Measurements from ENCODE around the gene CIAO3. TPM values are rescaled to one million over a fixed set of nuclear protein-coding genes. Genes with fewer than 3 reads are reported as not detected.

Gene CIAO3
- total RNA-seq, 1 experiment from 2014 or later, result 50.9 TPM

GRCh38 chr16:700684-701584, 39.9 kb downstream of the CIAO3 start (continued):
- TF ChIP-seq TP53 (CRISPR knock-in tag; IDR thresholded peaks at IDR 0.05) (peak; percentile 94), ZNF232 (CRISPR knock-in tag; IDR thresholded peaks at IDR 0.05) (peak; percentile 93), USF2 (CRISPR knock-in tag; IDR thresholded peaks at IDR 0.05) (peak; percentile 38; the same call in 1 of the 2 replicates), ATF3 (CRISPR knock-in tag; conservative IDR thresholded peaks at IDR 0.05) (no peak), HMGA2 (CRISPR knock-in tag; IDR thresholded peaks at IDR 0.05) (no peak), MYBL2 (CRISPR knock-in tag; IDR thresholded peaks at IDR 0.05) (peak; percentile 72; the same call in 1 of the 2 replicates), NR3C1 (CRISPR knock-in tag; conservative IDR thresholded peaks at IDR 0.05; ENCODE audit: low read depth) (peak; percentile 96), FOXK1 (CRISPR knock-in tag; IDR thresholded peaks at IDR 0.05) (peak; percentile 86), NFYB (CRISPR knock-in tag; conservative IDR thresholded peaks at IDR 0.05; ENCODE audit: low read depth) (peak; percentile 54; the same call in 1 of the 2 replicates), NR1H2 (CRISPR knock-in tag; IDR thresholded peaks at IDR 0.05) (no peak), ZNF219 (CRISPR knock-in tag; IDR thresholded peaks at IDR 0.05; ENCODE audit: borderline replicate concordance) (peak; percentile 93), ZMAT4 (CRISPR knock-in tag; IDR thresholded peaks at IDR 0.05) (no peak), ESRRA (CRISPR knock-in tag; IDR thresholded peaks at IDR 0.05; ENCODE audit: borderline replicate concordance) (peak; percentile 97), ATF1 (CRISPR knock-in tag; IDR thresholded peaks at IDR 0.05) (peak; percentile 84; the same call in 1 of the 2 replicates), SMAD4 (CRISPR knock-in tag; IDR thresholded peaks at IDR 0.05) (peak; percentile 89; the same call in 1 of the 2 replicates), KAT7 (CRISPR knock-in tag; IDR thresholded peaks at IDR 0.05; ENCODE audit: borderline replicate concordance) (peak; percentile 84; the same call in 1 of the 2 replicates), ATF6 (CRISPR knock-in tag; IDR thresholded peaks at IDR 0.05) (no peak), ZNF423 (CRISPR knock-in tag; IDR thresholded peaks at IDR 0.05) (no peak)
- TF ChIP-seq, protein P1, sequence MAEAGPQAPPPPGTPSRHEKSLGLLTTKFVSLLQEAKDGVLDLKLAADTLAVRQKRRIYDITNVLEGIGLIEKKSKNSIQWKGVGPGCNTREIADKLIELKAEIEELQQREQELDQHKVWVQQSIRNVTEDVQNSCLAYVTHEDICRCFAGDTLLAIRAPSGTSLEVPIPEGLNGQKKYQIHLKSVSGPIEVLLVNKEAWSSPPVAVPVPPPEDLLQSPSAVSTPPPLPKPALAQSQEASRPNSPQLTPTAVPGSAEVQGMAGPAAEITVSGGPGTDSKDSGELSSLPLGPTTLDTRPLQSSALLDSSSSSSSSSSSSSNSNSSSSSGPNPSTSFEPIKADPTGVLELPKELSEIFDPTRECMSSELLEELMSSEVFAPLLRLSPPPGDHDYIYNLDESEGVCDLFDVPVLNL (CRISPR knock-in tag; IDR thresholded peaks at IDR 0.05; ENCODE audit: borderline replicate concordance, low read depth), result peak; percentile 91
- TF ChIP-seq, protein P2, sequence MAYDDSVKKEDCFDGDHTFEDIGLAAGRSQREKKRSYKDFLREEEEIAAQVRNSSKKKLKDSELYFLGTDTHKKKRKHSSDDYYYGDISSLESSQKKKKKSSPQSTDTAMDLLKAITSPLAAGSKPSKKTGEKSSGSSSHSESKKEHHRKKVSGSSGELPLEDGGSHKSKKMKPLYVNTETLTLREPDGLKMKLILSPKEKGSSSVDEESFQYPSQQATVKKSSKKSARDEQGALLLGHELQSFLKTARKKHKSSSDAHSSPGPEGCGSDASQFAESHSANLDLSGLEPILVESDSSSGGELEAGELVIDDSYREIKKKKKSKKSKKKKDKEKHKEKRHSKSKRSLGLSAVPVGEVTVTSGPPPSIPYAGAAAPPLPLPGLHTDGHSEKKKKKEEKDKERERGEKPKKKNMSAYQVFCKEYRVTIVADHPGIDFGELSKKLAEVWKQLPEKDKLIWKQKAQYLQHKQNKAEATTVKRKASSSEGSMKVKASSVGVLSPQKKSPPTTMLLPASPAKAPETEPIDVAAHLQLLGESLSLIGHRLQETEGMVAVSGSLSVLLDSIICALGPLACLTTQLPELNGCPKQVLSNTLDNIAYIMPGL (CRISPR knock-in tag; IDR thresholded peaks at IDR 0.05), result peak; percentile 76; the same call in 1 of the 2 replicates
- TF ChIP-seq, protein P3, sequence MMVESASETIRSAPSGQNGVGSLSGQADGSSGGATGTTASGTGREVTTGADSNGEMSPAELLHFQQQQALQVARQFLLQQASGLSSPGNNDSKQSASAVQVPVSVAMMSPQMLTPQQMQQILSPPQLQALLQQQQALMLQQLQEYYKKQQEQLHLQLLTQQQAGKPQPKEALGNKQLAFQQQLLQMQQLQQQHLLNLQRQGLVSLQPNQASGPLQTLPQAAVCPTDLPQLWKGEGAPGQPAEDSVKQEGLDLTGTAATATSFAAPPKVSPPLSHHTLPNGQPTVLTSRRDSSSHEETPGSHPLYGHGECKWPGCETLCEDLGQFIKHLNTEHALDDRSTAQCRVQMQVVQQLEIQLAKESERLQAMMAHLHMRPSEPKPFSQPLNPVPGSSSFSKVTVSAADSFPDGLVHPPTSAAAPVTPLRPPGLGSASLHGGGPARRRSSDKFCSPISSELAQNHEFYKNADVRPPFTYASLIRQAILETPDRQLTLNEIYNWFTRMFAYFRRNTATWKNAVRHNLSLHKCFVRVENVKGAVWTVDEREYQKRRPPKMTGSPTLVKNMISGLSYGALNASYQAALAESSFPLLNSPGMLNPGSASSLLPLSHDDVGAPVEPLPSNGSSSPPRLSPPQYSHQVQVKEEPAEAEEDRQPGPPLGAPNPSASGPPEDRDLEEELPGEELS (CRISPR knock-in tag; IDR thresholded peaks at IDR 0.05), result peak; percentile 98
- TF ChIP-seq, protein P4, sequence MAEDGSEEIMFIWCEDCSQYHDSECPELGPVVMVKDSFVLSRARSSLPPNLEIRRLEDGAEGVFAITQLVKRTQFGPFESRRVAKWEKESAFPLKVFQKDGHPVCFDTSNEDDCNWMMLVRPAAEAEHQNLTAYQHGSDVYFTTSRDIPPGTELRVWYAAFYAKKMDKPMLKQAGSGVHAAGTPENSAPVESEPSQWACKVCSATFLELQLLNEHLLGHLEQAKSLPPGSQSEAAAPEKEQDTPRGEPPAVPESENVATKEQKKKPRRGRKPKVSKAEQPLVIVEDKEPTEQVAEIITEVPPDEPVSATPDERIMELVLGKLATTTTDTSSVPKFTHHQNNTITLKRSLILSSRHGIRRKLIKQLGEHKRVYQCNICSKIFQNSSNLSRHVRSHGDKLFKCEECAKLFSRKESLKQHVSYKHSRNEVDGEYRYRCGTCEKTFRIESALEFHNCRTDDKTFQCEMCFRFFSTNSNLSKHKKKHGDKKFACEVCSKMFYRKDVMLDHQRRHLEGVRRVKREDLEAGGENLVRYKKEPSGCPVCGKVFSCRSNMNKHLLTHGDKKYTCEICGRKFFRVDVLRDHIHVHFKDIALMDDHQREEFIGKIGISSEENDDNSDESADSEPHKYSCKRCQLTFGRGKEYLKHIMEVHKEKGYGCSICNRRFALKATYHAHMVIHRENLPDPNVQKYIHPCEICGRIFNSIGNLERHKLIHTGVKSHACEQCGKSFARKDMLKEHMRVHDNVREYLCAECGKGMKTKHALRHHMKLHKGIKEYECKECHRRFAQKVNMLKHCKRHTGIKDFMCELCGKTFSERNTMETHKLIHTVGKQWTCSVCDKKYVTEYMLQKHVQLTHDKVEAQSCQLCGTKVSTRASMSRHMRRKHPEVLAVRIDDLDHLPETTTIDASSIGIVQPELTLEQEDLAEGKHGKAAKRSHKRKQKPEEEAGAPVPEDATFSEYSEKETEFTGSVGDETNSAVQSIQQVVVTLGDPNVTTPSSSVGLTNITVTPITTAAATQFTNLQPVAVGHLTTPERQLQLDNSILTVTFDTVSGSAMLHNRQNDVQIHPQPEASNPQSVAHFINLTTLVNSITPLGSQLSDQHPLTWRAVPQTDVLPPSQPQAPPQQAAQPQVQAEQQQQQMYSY (CRISPR knock-in tag; IDR thresholded peaks at IDR 0.05), result no peak; the same call in 1 of the 2 replicates
